H1 (cell line): ENCODE measurements around the gene MT1X. TPM values are rescaled to one million over a fixed set of nuclear protein-coding genes. Genes with fewer than 3 reads are reported as not detected.

Experiments used
- CTCF ChIA-PET: fragments of 300-600 bp; sonication (Branson Sonifier 250); formaldehyde crosslinking; loops from one replicate; lab custom pipeline; 2021; ENCODE audit not compliant: partially characterized antibody; lab: Charles Lee
- POLR2A ChIA-PET: fragments of 300-600 bp; sonication (Branson Sonifier 250); formaldehyde crosslinking; loops from one replicate; lab custom pipeline; 2021; ENCODE audit warnings: inconsistent platforms; ENCODE audit not compliant: partially characterized antibody; lab: Charles Lee
- DNase-seq, 2 experiments: peaks; one replicate each; pipeline versions ENCODE4 v3.0.0 to v3.0.0-alpha.2; 2010 to 2022; ENCODE audit warnings: low spot score in 2 of 2, low read depth in 1 of 2, mixed read lengths in 1 of 2
- FAIRE-seq: peaks from 2 replicates; lab custom pipeline; 2011; peaks lifted over from hg19 to GRCh38; lab: Jason Lieb, UNC
- H2AFZ ChIP-seq: 2 replicates; pipeline ENCODE4 v1.8.1; 2012; ENCODE audit warnings: low read length, inconsistent platforms
- H2AK5ac ChIP-seq: 2 replicates; pipeline ENCODE4 v1.6.1; 2013; ENCODE audit warnings: low read depth, low read length
- H2BK120ac ChIP-seq: replicated peaks from 2 replicates; pipeline ENCODE3; 2013; ENCODE audit warnings: low read depth, low read length, inconsistent platforms
- H2BK12ac ChIP-seq: 2 replicates; pipeline ENCODE4 v1.6.1; 2013; ENCODE audit warnings: low read depth, low read length
- H2BK15ac ChIP-seq: 2 replicates; pipeline ENCODE4 v1.6.1; 2013; ENCODE audit warnings: low read length
- H2BK20ac ChIP-seq: 2 replicates; pipeline ENCODE4 v1.6.1; 2013; ENCODE audit warnings: low read length
- H2BK5ac ChIP-seq: 2 replicates; pipeline ENCODE4 v1.6.1; 2013; ENCODE audit warnings: low read depth, low read length
- H3K14ac ChIP-seq: 2 replicates; pipeline ENCODE4 v1.6.1; 2013; ENCODE audit warnings: inconsistent platforms; ENCODE audit not compliant: insufficient read length
- H3K18ac ChIP-seq: 2 replicates; pipeline ENCODE4 v1.6.1; 2013; ENCODE audit warnings: low read length; ENCODE audit errors: extremely low read depth
- H3K23ac ChIP-seq: 2 replicates; pipeline ENCODE4 v1.6.1; 2013; ENCODE audit warnings: inconsistent platforms; ENCODE audit not compliant: insufficient read length
- H3K23me2 ChIP-seq: 2 replicates; pipeline ENCODE4 v1.6.1; 2013; ENCODE audit warnings: low read depth, low read length
- H3K27ac ChIP-seq: 2 replicates; pipeline ENCODE4 v1.6.1; 2011; ENCODE audit warnings: low read depth, low read length, inconsistent platforms
- H3K27me3 ChIP-seq, 4 experiments: replicated peaks in 1 of 4; 1 replicate in 1 of 4; 2 replicates in 3 of 4; pipeline versions ENCODE4 v1.6.1 to v1.8.1; 2011 to 2013; ENCODE audit warnings: low read length in 3 of 4, mild to moderate bottlenecking in 3 of 4, inconsistent platforms in 2 of 4, mixed read lengths in 2 of 4, moderate library complexity in 1 of 4; ENCODE audit not compliant: control insufficient read depth in 3 of 4, insufficient read depth in 3 of 4; ENCODE audit errors: extremely low read depth in 1 of 4
- H3K36me3 ChIP-seq, 4 experiments: 2 replicates each; pipeline versions ENCODE4 v1.6.1 to v1.8.1; 2011 to 2013; ENCODE audit warnings: mild to moderate bottlenecking in 4 of 4, low read length in 3 of 4, moderate library complexity in 2 of 4, control low read depth in 1 of 4, inconsistent platforms in 1 of 4; ENCODE audit not compliant: insufficient read depth in 4 of 4, control insufficient read depth in 2 of 4
- H3K4ac ChIP-seq: replicated peaks from 2 replicates; pipeline ENCODE3; 2013; ENCODE audit warnings: low read length, low read depth, mixed read lengths, inconsistent platforms; ENCODE audit not compliant: insufficient read length
- H3K4me1 ChIP-seq, 4 experiments: replicated peaks in 1 of 4; 1 replicate in 1 of 4; 2 replicates in 3 of 4; pipeline versions ENCODE4 v1.6.1 to v1.8.1; 2011 to 2013; ENCODE audit warnings: low read length in 3 of 4, inconsistent platforms in 2 of 4, mixed read lengths in 1 of 4; ENCODE audit not compliant: insufficient read depth in 4 of 4, control insufficient read depth in 3 of 4
- H3K4me2 ChIP-seq, 2 experiments: 2 replicates each; pipeline versions ENCODE4 v1.6.1 to v1.8.1; 2011 to 2013; ENCODE audit warnings: low read depth in 2 of 2, low read length in 2 of 2, control low read depth in 1 of 2, inconsistent platforms in 1 of 2, mild to moderate bottlenecking in 1 of 2; ENCODE audit not compliant: insufficient read depth in 1 of 2
- H3K4me3 ChIP-seq, 4 experiments: fragments of 200-600, 300-600 bp in 1 of 4; sonication (generic), shearing (Covaris generic), sonication (Bioruptor Twin) in 1 of 4; 2 replicates each; pipeline versions ENCODE4 v1.5.1 to v1.8.1; 2011 to 2016; ENCODE audit warnings: low read length in 4 of 4, low read depth in 3 of 4, control low read depth in 2 of 4, inconsistent platforms in 2 of 4, mild to moderate bottlenecking in 2 of 4, mixed read lengths in 1 of 4, moderate library complexity in 1 of 4; ENCODE audit not compliant: insufficient read depth in 2 of 4; ENCODE audit errors: extremely low read depth in 1 of 4
- H3K56ac ChIP-seq: replicated peaks from 2 replicates; pipeline ENCODE3; 2013; ENCODE audit warnings: low read depth, mild to moderate bottlenecking, mixed read lengths, low read length, inconsistent platforms; ENCODE audit not compliant: insufficient read length
- H3K79me1 ChIP-seq: 2 replicates; pipeline ENCODE4 v1.6.1; 2013; ENCODE audit warnings: low read depth, low read length, control low read depth
- H3K79me2 ChIP-seq, 2 experiments: 2 replicates each; pipeline versions ENCODE4 v1.6.1 to v1.8.1; 2012 to 2013; ENCODE audit warnings: low read length in 2 of 2, mild to moderate bottlenecking in 2 of 2, inconsistent platforms in 1 of 2; ENCODE audit not compliant: insufficient read depth in 2 of 2, control insufficient read depth in 1 of 2
- H3K9ac ChIP-seq, 4 experiments: replicated peaks in 1 of 4; 1 replicate in 1 of 4; 2 replicates in 3 of 4; pipeline versions ENCODE4 v1.6.1 to v1.8.1; 2011 to 2013; ENCODE audit warnings: low read depth in 3 of 4, low read length in 3 of 4, control low read depth in 2 of 4, mild to moderate bottlenecking in 2 of 4, moderate library complexity in 2 of 4, inconsistent platforms in 1 of 4; ENCODE audit errors: extremely low read depth in 1 of 4
- H3K9me3 ChIP-seq, 2 experiments: 2 replicates each; pipeline versions ENCODE4 v1.6.1 to v1.8.1; 2012 to 2013; ENCODE audit warnings: mild to moderate bottlenecking in 2 of 2, moderate library complexity in 2 of 2, control low read depth in 1 of 2, inconsistent platforms in 1 of 2, low read depth in 1 of 2, low read length in 1 of 2, mixed read lengths in 1 of 2; ENCODE audit not compliant: insufficient read depth in 2 of 2
- H4K20me1 ChIP-seq, 2 experiments: replicated peaks in 1 of 2; 2 replicates each; pipeline versions ENCODE3 to v1.8.1; 2011 to 2013; ENCODE audit warnings: inconsistent platforms in 2 of 2, low read length in 2 of 2, mild to moderate bottlenecking in 1 of 2; ENCODE audit not compliant: insufficient read depth in 2 of 2, control insufficient read depth in 1 of 2
- H4K5ac ChIP-seq: 2 replicates; pipeline ENCODE4 v1.6.1; 2013; ENCODE audit warnings: low read length, low read depth, mixed read lengths, inconsistent platforms; ENCODE audit not compliant: insufficient read length
- H4K8ac ChIP-seq: 2 replicates; pipeline ENCODE4 v1.8.0; 2013; ENCODE audit warnings: mild to moderate bottlenecking, moderate library complexity, low read length, inconsistent platforms; ENCODE audit not compliant: insufficient read depth; ENCODE audit errors: extremely low read depth
- H4K91ac ChIP-seq: replicated peaks from 2 replicates; pipeline ENCODE3; 2013; ENCODE audit warnings: low read length, mixed read lengths, inconsistent platforms; ENCODE audit not compliant: insufficient read length
- CHD1 ChIP-seq: IDR thresholded peaks from 2 replicates; pipeline ENCODE4 v1.6.1; 2012; ENCODE audit warnings: low read depth, low read length, improper control_type of control experiment
- CHD2 ChIP-seq: IDR thresholded peaks from 2 replicates; pipeline ENCODE4 v1.6.1; 2012; ENCODE audit warnings: low read length, improper control_type of control experiment
- GABPA ChIP-seq: IDR thresholded peaks from 2 replicates; pipeline ENCODE4 v1.6.1; 2011; ENCODE audit warnings: mild to moderate bottlenecking, low read length, moderate library complexity, borderline replicate concordance; ENCODE audit not compliant: insufficient read depth
- HDAC2 ChIP-seq, 2 experiments: fragments of 300-600 bp in 1 of 2; sonication (generic) in 1 of 2; IDR thresholded peaks; 2 replicates each; pipeline ENCODE4 v1.6.1; 2011 to 2012; ENCODE audit warnings: low read depth in 2 of 2, low read length in 2 of 2, mild to moderate bottlenecking in 2 of 2, moderate library complexity in 2 of 2, borderline replicate concordance in 1 of 2, inconsistent platforms in 1 of 2
- KDM5A ChIP-seq: fragments of 200-600 bp; IDR thresholded peaks from 2 replicates; pipeline ENCODE4 v1.7.1; 2012; ENCODE audit warnings: mild to moderate bottlenecking, low read length, inconsistent platforms, mixed read lengths
- PHF8 ChIP-seq: fragments of 200-600 bp; sonication (generic); conservative IDR thresholded peaks from 2 replicates; pipeline ENCODE4 v1.7.1; 2012; ENCODE audit warnings: low read depth, mild to moderate bottlenecking, inconsistent platforms, low read length, moderate library complexity
- RBBP5 ChIP-seq: IDR thresholded peaks from 2 replicates; pipeline ENCODE4 v1.7.1; 2012; ENCODE audit warnings: low read depth, mild to moderate bottlenecking, inconsistent platforms, low read length, moderate library complexity, borderline replicate concordance
- RXRA ChIP-seq: IDR thresholded peaks from 2 replicates; pipeline ENCODE4 v1.6.1; 2011; ENCODE audit warnings: low read depth, mild to moderate bottlenecking, low read length, moderate library complexity; ENCODE audit not compliant: insufficient read depth
- SRF ChIP-seq: IDR thresholded peaks from 2 replicates; pipeline ENCODE4 v1.6.1; 2011; ENCODE audit warnings: mild to moderate bottlenecking, low read depth, low read length, moderate library complexity
- TAF7 ChIP-seq: optimal IDR thresholded peaks from 2 replicates; pipeline ENCODE3; 2011; ENCODE audit warnings: low read depth, mild to moderate bottlenecking, inconsistent platforms, low read length, moderate library complexity, borderline replicate concordance
- WGBS, 2 experiments: shearing (Covaris generic) in 1 of 2; methylation state at CpG; one replicate each; pipeline versions ENCODE4 v1.1.6 to v1.1.7; 2013 to 2015; ENCODE audit warnings: low lambda C conversion rate in 2 of 2, mixed read lengths in 2 of 2, inconsistent platforms in 1 of 2, low coverage in 1 of 2, missing lambda C conversion rate in 1 of 2; ENCODE audit not compliant: insufficient replicate concordance in 2 of 2, insufficient coverage in 1 of 2, insufficient read length in 1 of 2; ENCODE audit errors: extremely low coverage in 1 of 2, missing lambda C conversion rate in 1 of 2; 5-methylcytosine and 5-hydroxymethylcytosine counted together
- polyA plus RNA-seq, 7 experiments: library from polyadenylated mRNA; depleted of rRNA in 3 of 7; stranded (reverse) in 5 of 7; unstranded in 2 of 7; fragments of >200 nt in 5 of 7; fragments of 200-250 nt in 2 of 7; gene quantifications; 1 replicate in 5 of 7; 2 replicates in 1 of 7; 4 replicates in 1 of 7; pipeline versions ENCODE4 v1.2.1 to v1.2.3, GENCODE V29; 2011 to 2013; ENCODE audit warnings: missing spikeins in 2 of 7, mixed read lengths in 2 of 7
- total RNA-seq: library from RNA; stranded (reverse); fragmentation: NEBNext Ultra II Directional; extraction: Animal tissue kit (Norgen Biotek cat#: 25700); gene quantifications from 2 replicates; pipeline ENCODE4 v1.2.1, GENCODE V29; 2021
- TF ChIP-seq, protein P1 (sequence below): IDR thresholded peaks from 2 replicates; pipeline ENCODE4 v1.6.1; 2011; ENCODE audit warnings: low read length, improper control_type of control experiment

Gene MT1X
- total and polyA plus RNA-seq, 2 of the 8 experiments (the other 6 are each of a cell fraction or from before 2014, with no cell fraction given): 52.4 to 1,060 TPM

DNA sequence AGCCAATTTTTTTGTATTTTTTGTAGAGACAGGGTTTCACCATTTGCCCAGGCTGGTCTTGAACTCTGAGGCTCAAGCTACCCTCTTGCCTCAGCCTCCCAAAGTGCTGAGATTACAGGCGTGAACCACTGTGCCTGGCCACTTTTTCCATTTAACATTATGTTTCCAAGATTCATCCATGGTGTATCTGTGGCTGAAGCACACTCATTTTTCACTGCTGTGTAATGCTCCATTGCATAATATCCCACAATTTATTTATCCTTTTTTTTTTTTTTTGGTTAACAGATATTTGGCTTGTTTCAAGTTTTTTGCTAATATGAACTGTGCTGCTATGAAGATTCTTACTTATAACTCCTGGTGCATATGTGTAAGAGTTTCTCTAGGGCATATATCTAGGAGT, 45.8 kb downstream of the MT1X start:
- H4K20me1 ChIP-seq: peaks cover 0 to 10% of the 10 kb centered on the region in 2 experiments
- H2AK5ac ChIP-seq: no peak overlapping the region
- H2BK20ac ChIP-seq: no peak overlapping the region
- H3K23me2 ChIP-seq: peaks cover 12% of the 10 kb centered on the region
- peaks cover 12% of the 10 kb centered on the region; the same call in 1 of the 2 replicates for H3K79me1 ChIP-seq
- H3K4me1 ChIP-seq: peaks cover 0 to 3% (median 2%) of the 10 kb centered on the region in 4 experiments; a peak in 2 of 7 replicates
- no peak overlapping the region for H3K4me3 ChIP-seq
- no peaks in the 10 kb centered on the region for H3K27me3 ChIP-seq
- no peak overlapping the region for H3K4ac ChIP-seq
- H4K91ac ChIP-seq: no peak overlapping the region
- H3K9me3 ChIP-seq: no peaks in the 10 kb centered on the region
- H3K9ac ChIP-seq: no peak overlapping the region
- 71% methylated on average over 1 of the region's 1 CpG; no CpG with 5 or more reads in 1 of the 2 experiments for WGBS, 2 experiments
- H3K27ac ChIP-seq: no peak overlapping the region
- no peak overlapping the region for H4K5ac ChIP-seq
- no peak overlapping the region for H2AFZ ChIP-seq
- no peak overlapping the region for H3K18ac ChIP-seq
- POLR2A ChIA-PET: interaction anchor here (0.6 to 1.8 kb wide), 4 partner anchors 9 to 260 kb away, joined by 3 to 8 read pairs (median 4); no protein-coding TSS in a partner anchor
- H4K8ac ChIP-seq: no peak overlapping the region
- H3K56ac ChIP-seq: no peak overlapping the region
- no peak overlapping the region for H2BK12ac ChIP-seq
- H3K23ac ChIP-seq: no peak overlapping the region
- H3K79me2 ChIP-seq: peaks cover 12 to 29% of the 10 kb centered on the region in 2 experiments
- FAIRE-seq: no peak
- TF ChIP-seq, protein P1, sequence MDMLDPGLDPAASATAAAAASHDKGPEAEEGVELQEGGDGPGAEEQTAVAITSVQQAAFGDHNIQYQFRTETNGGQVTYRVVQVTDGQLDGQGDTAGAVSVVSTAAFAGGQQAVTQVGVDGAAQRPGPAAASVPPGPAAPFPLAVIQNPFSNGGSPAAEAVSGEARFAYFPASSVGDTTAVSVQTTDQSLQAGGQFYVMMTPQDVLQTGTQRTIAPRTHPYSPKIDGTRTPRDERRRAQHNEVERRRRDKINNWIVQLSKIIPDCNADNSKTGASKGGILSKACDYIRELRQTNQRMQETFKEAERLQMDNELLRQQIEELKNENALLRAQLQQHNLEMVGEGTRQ: no peak
- no peak for TF ChIP-seq PHF8
- TF ChIP-seq GABPA: no peak
- TF ChIP-seq SRF: no peak
- no peak for TF ChIP-seq RBBP5
- TF ChIP-seq CHD2: no peak
- no peak for TF ChIP-seq TAF7
- TF ChIP-seq CHD1: no peak
- TF ChIP-seq KDM5A: no peak
- no peak for TF ChIP-seq RXRA
- no peak for TF ChIP-seq HDAC2 (IDR thresholded peaks at IDR 0.05; ENCODE audit: borderline replicate concordance in 1 of 2, low read depth in 2 of 2, low read length in 2 of 2)
- DNase-seq: no peak
- no peak overlapping the region for H3K4me2 ChIP-seq
- no peaks in the 10 kb centered on the region for H3K36me3 ChIP-seq
- H2BK120ac ChIP-seq: no peak overlapping the region
- CTCF ChIA-PET: interaction anchor here (0.6 to 2.5 kb wide), 2 partner anchors 12 to 15 kb away, joined by 3 to 6 read pairs; no protein-coding TSS in a partner anchor
- H2BK15ac ChIP-seq: no peak overlapping the region
- H3K14ac ChIP-seq: no peak overlapping the region
- H2BK5ac ChIP-seq: no peak overlapping the region
